Measurements from ENCODE around the gene HOXA9. TPM values are rescaled to one million over a fixed set of nuclear protein-coding genes. Genes with fewer than 3 reads are reported as not detected.

Gene HOXA9
- total RNA-seq, 1 experiment from 2014 or later, result 6.9 TPM

DNA sequence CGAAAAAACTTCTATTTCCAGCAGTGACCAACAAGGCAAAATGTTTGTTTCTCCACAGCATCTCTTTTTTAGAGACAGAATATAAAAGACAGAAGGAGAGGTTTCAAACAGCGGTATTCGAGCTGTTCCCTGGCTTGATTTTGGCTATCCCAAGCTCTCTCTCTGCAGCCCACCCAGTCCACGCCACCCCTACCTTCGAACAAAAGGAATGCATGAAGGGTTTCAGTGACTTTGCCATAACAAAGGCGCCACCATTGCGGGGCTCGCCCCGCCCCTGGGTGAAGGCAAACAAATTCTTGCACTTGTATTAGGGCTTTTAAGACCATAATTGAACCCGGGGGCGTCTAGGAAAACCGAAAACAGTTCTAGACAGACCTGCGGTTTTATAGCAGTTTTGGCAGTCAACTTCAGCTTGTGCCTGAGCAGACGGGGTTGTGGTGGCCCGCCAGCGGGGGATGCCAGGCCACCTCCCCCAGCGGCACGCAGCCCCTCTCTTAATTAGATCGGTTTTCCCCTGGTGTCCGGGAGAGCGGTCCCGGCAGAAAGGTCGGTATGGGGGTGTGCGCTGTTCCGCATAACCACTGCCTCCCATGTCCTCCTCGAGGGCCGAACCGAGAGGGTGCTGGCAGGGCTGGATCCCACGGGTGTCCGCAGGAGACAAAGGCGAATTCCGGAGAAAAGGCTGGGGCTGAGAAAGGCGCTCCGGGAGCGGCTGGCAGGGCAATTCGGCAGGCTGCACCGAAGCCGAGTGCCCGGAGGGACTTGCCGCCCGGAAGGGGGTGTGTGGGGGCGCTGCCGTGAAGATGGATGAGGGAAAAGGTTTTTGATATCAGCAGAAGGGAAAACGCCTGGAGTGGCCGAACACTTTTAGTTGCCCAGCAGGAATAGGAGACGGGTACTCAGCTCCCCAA lies 22.4 kb upstream of the HOXA9 start:
- ChIA-PET POLR2A (no interaction called here), CTCF (interaction anchor here (0.6 to 2.0 kb wide), 3 partner anchors 8 to 260 kb away, joined by 3 to 15 read pairs (median 9); no protein-coding TSS in a partner anchor)
- Mint-ChIP-seq H3K36me3 (ENCODE audit: insufficient read depth, unreplicated experiment) (no peaks in the 10 kb centered on the region), H3K9me3 (ENCODE audit: unreplicated experiment) (no peaks in the 10 kb centered on the region), H3K27ac (ENCODE audit: low read depth, unreplicated experiment) (no peak overlapping the region), H3K27me3 (ENCODE audit: insufficient read depth, unreplicated experiment) (no peaks in the 10 kb centered on the region), H3K4me1 (ENCODE audit: insufficient read depth, unreplicated experiment) (peaks cover 14% of the 10 kb centered on the region), H3K4me3 (ENCODE audit: unreplicated experiment) (no peak overlapping the region)
- intact Hi-C loops (cut with micrococcal nuclease), result no loop called here
- no TSS peak for BruUV-seq (replicated peaks)
- no peak for DNase-seq (ENCODE audit: unreplicated experiment)
- TF ChIP-seq, protein P1, sequence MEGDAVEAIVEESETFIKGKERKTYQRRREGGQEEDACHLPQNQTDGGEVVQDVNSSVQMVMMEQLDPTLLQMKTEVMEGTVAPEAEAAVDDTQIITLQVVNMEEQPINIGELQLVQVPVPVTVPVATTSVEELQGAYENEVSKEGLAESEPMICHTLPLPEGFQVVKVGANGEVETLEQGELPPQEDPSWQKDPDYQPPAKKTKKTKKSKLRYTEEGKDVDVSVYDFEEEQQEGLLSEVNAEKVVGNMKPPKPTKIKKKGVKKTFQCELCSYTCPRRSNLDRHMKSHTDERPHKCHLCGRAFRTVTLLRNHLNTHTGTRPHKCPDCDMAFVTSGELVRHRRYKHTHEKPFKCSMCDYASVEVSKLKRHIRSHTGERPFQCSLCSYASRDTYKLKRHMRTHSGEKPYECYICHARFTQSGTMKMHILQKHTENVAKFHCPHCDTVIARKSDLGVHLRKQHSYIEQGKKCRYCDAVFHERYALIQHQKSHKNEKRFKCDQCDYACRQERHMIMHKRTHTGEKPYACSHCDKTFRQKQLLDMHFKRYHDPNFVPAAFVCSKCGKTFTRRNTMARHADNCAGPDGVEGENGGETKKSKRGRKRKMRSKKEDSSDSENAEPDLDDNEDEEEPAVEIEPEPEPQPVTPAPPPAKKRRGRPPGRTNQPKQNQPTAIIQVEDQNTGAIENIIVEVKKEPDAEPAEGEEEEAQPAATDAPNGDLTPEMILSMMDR (IDR thresholded peaks at IDR 0.05; ENCODE audit: unreplicated experiment), result no peak

DNA sequence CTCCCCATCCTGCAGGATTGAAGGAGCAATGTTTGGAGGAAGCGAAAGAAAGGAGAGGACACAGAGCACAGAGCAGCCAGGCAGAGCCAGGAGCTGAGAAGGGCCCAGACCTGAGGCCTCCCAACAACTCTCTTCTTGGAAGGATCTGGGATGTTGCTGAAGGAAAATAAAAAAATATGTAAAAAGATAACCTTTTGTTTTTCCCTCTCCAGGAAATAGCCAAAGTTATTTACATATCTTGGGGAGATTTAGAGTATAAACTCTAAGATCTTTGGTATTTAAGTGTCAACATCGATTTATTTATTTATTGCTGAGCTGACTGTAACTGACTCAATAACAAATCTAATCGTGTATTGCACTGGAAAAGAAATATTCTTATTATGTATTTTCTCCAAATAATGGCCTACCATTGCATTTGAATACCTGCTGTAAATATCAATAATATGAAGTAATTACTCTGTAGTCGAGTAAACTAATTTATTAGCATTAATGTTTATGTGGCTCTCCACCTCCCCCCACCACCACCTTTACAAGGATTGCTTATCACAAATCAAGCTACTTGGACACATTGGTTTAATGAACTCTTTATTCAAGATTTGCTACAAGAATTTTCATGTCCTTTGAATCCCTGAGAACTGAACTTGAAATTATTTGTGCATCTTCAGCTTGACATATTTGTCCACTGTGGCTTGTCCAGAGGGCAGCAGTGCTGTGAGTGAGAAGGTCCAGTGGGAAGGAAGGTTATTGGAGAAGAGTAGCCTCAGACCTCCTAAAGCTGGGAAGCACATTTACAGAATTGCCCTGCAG lies 21.5 kb upstream of the HOXA9 start:
- H3K27ac Mint-ChIP-seq (ENCODE audit: low read depth, unreplicated experiment), result no peak overlapping the region
- POLR2A ChIA-PET, result no interaction called here
- TF ChIP-seq, protein P1 (IDR thresholded peaks at IDR 0.05; ENCODE audit: unreplicated experiment), result no peak
- BruUV-seq (replicated peaks), result no TSS peak
- no peak overlapping the region for H3K4me3 Mint-ChIP-seq (ENCODE audit: unreplicated experiment)
- DNase-seq (ENCODE audit: unreplicated experiment), result no peak
- peaks cover 14% of the 10 kb centered on the region for H3K4me1 Mint-ChIP-seq (ENCODE audit: insufficient read depth, unreplicated experiment)
- H3K9me3 Mint-ChIP-seq (ENCODE audit: unreplicated experiment), result no peaks in the 10 kb centered on the region
- CTCF ChIA-PET, result interaction anchor here (0.6 to 2.0 kb wide), 6 partner anchors 8 to 418 kb away, joined by 3 to 15 read pairs (median 6); no protein-coding TSS in a partner anchor
- H3K27me3 Mint-ChIP-seq (ENCODE audit: insufficient read depth, unreplicated experiment), result no peaks in the 10 kb centered on the region
- intact Hi-C loops (cut with micrococcal nuclease), result no loop called here
- no peaks in the 10 kb centered on the region for H3K36me3 Mint-ChIP-seq (ENCODE audit: insufficient read depth, unreplicated experiment)

DNA sequence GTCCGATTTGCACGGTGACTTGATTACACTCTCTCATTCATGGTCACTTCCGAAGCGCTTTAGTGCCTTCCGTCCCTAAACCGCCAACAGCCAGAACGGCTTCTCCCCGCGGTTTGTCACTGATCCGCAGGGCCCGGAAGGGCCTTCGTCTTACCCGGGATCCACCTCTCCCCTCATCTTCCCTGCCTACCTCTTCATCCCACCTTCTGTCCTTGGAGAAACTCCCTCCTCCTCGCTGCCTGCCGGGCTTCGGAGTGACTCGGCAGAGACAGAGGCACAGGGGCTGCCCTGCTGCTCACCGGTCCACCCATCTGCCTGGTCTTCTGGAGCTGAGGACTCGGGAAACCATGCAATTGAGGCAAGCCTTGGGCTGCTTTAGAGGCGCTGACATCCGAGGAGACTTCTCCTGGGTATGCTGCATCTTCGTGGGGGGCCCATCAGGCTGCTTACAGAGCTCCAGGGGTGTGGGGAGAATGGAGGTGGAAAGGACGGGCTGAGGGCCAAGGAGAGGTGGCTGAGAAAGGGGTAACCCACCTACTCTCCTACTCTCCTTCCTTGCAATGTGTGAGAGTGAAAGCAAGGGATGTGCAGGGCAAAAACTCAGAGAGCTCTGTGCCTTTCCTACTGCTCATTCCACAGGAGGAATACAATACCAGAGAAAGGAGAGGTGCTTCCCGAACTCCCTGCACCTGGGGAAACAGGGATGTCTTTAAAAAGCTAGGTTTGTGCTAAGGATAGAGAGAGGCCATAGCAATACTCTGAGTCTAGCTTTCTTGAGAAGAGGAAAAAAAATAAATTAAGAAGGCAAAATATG lies 20.7 kb upstream of the HOXA9 start:
- no peaks in the 10 kb centered on the region for H3K9me3 Mint-ChIP-seq (ENCODE audit: unreplicated experiment)
- H3K36me3 Mint-ChIP-seq (ENCODE audit: insufficient read depth, unreplicated experiment), result no peaks in the 10 kb centered on the region
- TF ChIP-seq, protein P1 (IDR thresholded peaks at IDR 0.05; ENCODE audit: unreplicated experiment), result no peak
- H3K4me3 Mint-ChIP-seq (ENCODE audit: unreplicated experiment), result peak overlapping the region; percentile 12
- ChIA-PET CTCF (interaction anchor here (0.6 to 1.9 kb wide), 4 partner anchors 8 to 419 kb away, joined by 4 to 15 read pairs (median 6); no protein-coding TSS in a partner anchor), POLR2A (no interaction called here)
- DNase-seq (ENCODE audit: unreplicated experiment), result no peak
- H3K4me1 Mint-ChIP-seq (ENCODE audit: insufficient read depth, unreplicated experiment), result peaks cover 14% of the 10 kb centered on the region
- no TSS peak for BruUV-seq (replicated peaks)
- H3K27me3 Mint-ChIP-seq (ENCODE audit: insufficient read depth, unreplicated experiment), result no peaks in the 10 kb centered on the region
- H3K27ac Mint-ChIP-seq (ENCODE audit: low read depth, unreplicated experiment), result no peak overlapping the region
- intact Hi-C loops (cut with micrococcal nuclease), result no loop called here
